HG03045 (cell line): ENCODE data around the gene TUBB2B.
"Not testable (repeated sequence)": the region's sequence is repeated elsewhere in the genome, so short reads cannot be mapped to it uniquely, and the experiment has no call there.

ENCODE experiments used
- ATAC-seq: cut with Tn5 transposase; IDR thresholded peaks from one replicate; pipeline ENCODE4 v1.9.1; 2021; ENCODE audit warnings: mild to moderate bottlenecking, moderate library complexity; ENCODE audit not compliant: unreplicated experiment

The TUBB2B gene

GRCh38 chr6:3190779-3191178 lies 36.7 kb downstream of the TUBB2B start:
- no peak for ATAC-seq

GRCh38 chr6:3190056-3190455 lies 37.4 kb downstream of the TUBB2B start:
- no peak for ATAC-seq

- not testable (repeated sequence) for ATAC-seq
Observed at GRCh38 chr6:3189192-3189591, 38.3 kb downstream of the TUBB2B start.

- ATAC-seq, result no peak
Observed at GRCh38 chr6:3188262-3188661, 39.2 kb downstream of the TUBB2B start.

- ATAC-seq, result no peak
Observed at GRCh38 chr6:3186974-3187382, 40.5 kb downstream of the TUBB2B start.

GRCh38 chr6:3183066-3183465 lies 44.4 kb downstream of the TUBB2B start:
- ATAC-seq, result no peak

- ATAC-seq, result no peak
Observed at GRCh38 chr6:3181105-3181504, 46.3 kb downstream of the TUBB2B start.

- ATAC-seq, result not testable (repeated sequence)
Observed at GRCh38 chr6:3179945-3180344, 47.5 kb downstream of the TUBB2B start.

- ATAC-seq, result not testable (repeated sequence)
Observed at GRCh38 chr6:3178666-3179065, 48.8 kb downstream of the TUBB2B start.

- ATAC-seq, result no peak
Observed at GRCh38 chr6:3176562-3177355, 50.7 kb downstream of the TUBB2B start.

- ATAC-seq, result no peak
Observed at GRCh38 chr6:3175715-3176402, 51.6 kb downstream of the TUBB2B start.
